HCT116 (cell line): ENCODE measurements around the gene LMTK3. TPM values are rescaled to one million over a fixed set of nuclear protein-coding genes. Genes with fewer than 3 reads are reported as not detected.

Experiments
- ATAC-seq: fragments of 200-7000 bp; cut with Tn5 transposase; 2 replicates; pipeline ENCODE4 v1.9.1; 2020; ENCODE audit warnings: mild to moderate bottlenecking, moderate library complexity
- BruUV-seq: library from RNA; stranded (reverse); fragments of 400-500 nt; replicated peaks from 2 replicates; lab custom pipeline; 2021; lab: Mats Ljungman, UMichigan
- CTCF ChIA-PET: fragments of 300-600 bp; sonication (Branson Sonifier 250); formaldehyde crosslinking; loops from one replicate; lab custom pipeline; 2021; ENCODE audit warnings: antibody characterized with exemption; lab: Charles Lee
- POLR2A ChIA-PET: fragments of 300-600, 350-600 bp; sonication (Branson Sonifier 250); formaldehyde crosslinking; loops from one replicate; lab custom pipeline; 2021; ENCODE audit warnings: antibody characterized with exemption; lab: Charles Lee
- RAD21 ChIA-PET, 2 experiments: fragments of 300-600 bp; sonication (Branson Sonifier 250); formaldehyde crosslinking; loops; one replicate each; lab custom pipeline; 2023; ENCODE audit warnings: low total read pairs in 2 of 2; ENCODE audit not compliant: uncharacterized antibody in 2 of 2, unreplicated experiment in 2 of 2, low non-redundant PET in 1 of 2; lab: Charles Lee
- DNase-seq: peaks from one replicate; pipeline ENCODE4 v3.0.0-alpha.2; 2010; ENCODE audit warnings: low read depth, low spot score
- H2AFZ ChIP-seq: fragments of 200-600 bp; shearing (Covaris generic), sonication (generic); 2 replicates; pipeline ENCODE4 v1.6.1; 2017; ENCODE audit warnings: low read depth, mixed run types, mixed read lengths, antibody characterized with exemption, low read length; ENCODE audit not compliant: poor library complexity, severe bottlenecking
- H3K27ac ChIP-seq: 2 replicates; pipeline ENCODE4 v1.5.1; 2012; ENCODE audit warnings: low read depth, low read length
- H3K27me3 ChIP-seq: fragments of 200-600 bp; sonication (generic); 2 replicates; pipeline ENCODE4 v1.6.1; 2016; ENCODE audit warnings: mixed run types, low read length, mixed read lengths; ENCODE audit not compliant: insufficient read depth
- H3K36me3 ChIP-seq, 2 experiments: fragments of 200-500 bp in 1 of 2; fragments of 200-600 bp in 1 of 2; sonication (Bioruptor generic) in 1 of 2; sonication (generic) in 1 of 2; 2 replicates each; pipeline versions ENCODE4 v1.5.1 to v1.6.1; 2014 to 2016; ENCODE audit warnings: low read length in 2 of 2, inconsistent platforms in 1 of 2, mixed read lengths in 1 of 2, mixed run types in 1 of 2; ENCODE audit not compliant: insufficient read depth in 2 of 2, control insufficient read depth in 1 of 2
- H3K4me1 ChIP-seq, 2 experiments: fragments of 200-600 bp in 1 of 2; sonication (generic) in 1 of 2; 2 replicates each; pipeline versions ENCODE4 v1.5.1 to v1.6.1; 2012 to 2017; ENCODE audit warnings: low read length in 2 of 2, inconsistent platforms in 1 of 2, mild to moderate bottlenecking in 1 of 2, mixed read lengths in 1 of 2, mixed run types in 1 of 2, moderate library complexity in 1 of 2; ENCODE audit not compliant: insufficient read depth in 2 of 2, control insufficient read depth in 1 of 2
- H3K4me2 ChIP-seq: fragments of 200-600 bp; sonication (generic); 2 replicates; pipeline ENCODE4 v1.6.1; 2017; ENCODE audit warnings: mixed run types, low read length, mixed read lengths
- H3K4me3 ChIP-seq, 2 experiments: fragments of 200-600 bp in 1 of 2; sonication (generic) in 1 of 2; replicated peaks in 1 of 2; 2 replicates each; pipeline ENCODE4 v1.5.1; 2011 to 2016; ENCODE audit warnings: low read length in 2 of 2, control low read depth in 1 of 2, low read depth in 1 of 2, mild to moderate bottlenecking in 1 of 2, mixed read lengths in 1 of 2, mixed run types in 1 of 2
- H3K79me2 ChIP-seq: fragments of 200-600 bp; sonication (generic); 2 replicates; pipeline ENCODE4 v1.6.1; 2017; ENCODE audit warnings: mild to moderate bottlenecking, mixed run types, low read length, moderate library complexity, mixed read lengths; ENCODE audit not compliant: insufficient read depth
- H3K9ac ChIP-seq: fragments of 200-600 bp; sonication (generic); 2 replicates; pipeline ENCODE4 v1.6.1; 2016; ENCODE audit warnings: low read length, mixed read lengths
- H3K9me2 ChIP-seq: fragments of 200-600 bp; sonication (generic), shearing (Covaris generic); 2 replicates; pipeline ENCODE4 v1.6.1; 2017; ENCODE audit warnings: mixed run types, mild to moderate bottlenecking, moderate library complexity; ENCODE audit not compliant: insufficient read depth
- H3K9me3 ChIP-seq, 2 experiments: fragments of 200-500 bp in 1 of 2; fragments of 200-600 bp in 1 of 2; sonication (Bioruptor generic) in 1 of 2; sonication (generic) in 1 of 2; 2 replicates each; pipeline ENCODE4 v1.6.1; 2014 to 2017; ENCODE audit warnings: low read length in 2 of 2, mixed read lengths in 2 of 2, inconsistent platforms in 1 of 2, low read depth in 1 of 2, mild to moderate bottlenecking in 1 of 2, mixed run types in 1 of 2, moderate library complexity in 1 of 2; ENCODE audit not compliant: control insufficient read depth in 1 of 2, insufficient read depth in 1 of 2
- H4K20me1 ChIP-seq: fragments of 200-600 bp; sonication (generic), shearing (Covaris generic); 2 replicates; pipeline ENCODE4 v1.6.1; 2017; ENCODE audit warnings: mixed run types, mild to moderate bottlenecking, moderate library complexity; ENCODE audit not compliant: insufficient read depth
- CTCF ChIP-seq, 3 experiments: fragments of 200-600 bp in 1 of 3; sonication (generic) in 1 of 3; IDR thresholded peaks in 2 of 3; conservative IDR thresholded peaks in 1 of 3; 2 replicates each; pipeline ENCODE4 v1.5.1; 2012 to 2017; ENCODE audit warnings: low read depth in 2 of 3, low read length in 2 of 3, antibody characterized with exemption in 1 of 3, borderline replicate concordance in 1 of 3, control low read depth in 1 of 3, mild to moderate bottlenecking in 1 of 3, mixed read lengths in 1 of 3, mixed run types in 1 of 3, moderate library complexity in 1 of 3; ENCODE audit not compliant: insufficient read depth in 1 of 3
- EGR1 ChIP-seq: IDR thresholded peaks from 2 replicates; pipeline ENCODE4 v1.6.1; 2012; ENCODE audit warnings: low read depth
- EZH2 ChIP-seq: fragments of 200-600 bp; sonication (generic); IDR thresholded peaks from 2 replicates; pipeline ENCODE4 v1.6.1; 2017; ENCODE audit warnings: antibody characterized with exemption, mixed run types
- FOSL1 ChIP-seq: IDR thresholded peaks from 2 replicates; pipeline ENCODE4 v1.6.1; 2012; ENCODE audit warnings: low read depth
- POLR2A ChIP-seq: IDR thresholded peaks from 2 replicates; pipeline ENCODE4 v1.7.0; 2011; ENCODE audit warnings: borderline replicate concordance; ENCODE audit not compliant: insufficient read depth, insufficient read length; ENCODE audit errors: extremely low read depth
- RAD21 ChIP-seq: IDR thresholded peaks from 2 replicates; pipeline ENCODE4 v1.6.1; 2012; ENCODE audit warnings: low read depth, mild to moderate bottlenecking
- SIN3A ChIP-seq: IDR thresholded peaks from 2 replicates; pipeline ENCODE4 v1.6.1; 2012; ENCODE audit warnings: low read depth
- SP1 ChIP-seq: IDR thresholded peaks from 2 replicates; pipeline ENCODE4 v1.6.1; 2012; ENCODE audit warnings: low read depth
- SRF ChIP-seq: IDR thresholded peaks from 2 replicates; pipeline ENCODE4 v1.6.1; 2012; ENCODE audit warnings: low read depth
- YY1 ChIP-seq: IDR thresholded peaks from 2 replicates; pipeline ENCODE4 v1.6.1; 2011; ENCODE audit warnings: low read length, low read depth, moderate library complexity, mild to moderate bottlenecking; ENCODE audit not compliant: insufficient replicate concordance; ENCODE audit errors: extremely low read depth
- ZBTB33 ChIP-seq: IDR thresholded peaks from 2 replicates; pipeline ENCODE4 v1.6.1; 2011; ENCODE audit warnings: mild to moderate bottlenecking, low read length, moderate library complexity; ENCODE audit not compliant: insufficient replicate concordance; ENCODE audit errors: extremely low read depth
- ZFX ChIP-seq: fragments of 450-650 bp; IDR thresholded peaks from 2 replicates; pipeline ENCODE4 v1.6.1; 2017
- ZNF274 ChIP-seq: fragments of 200-500 bp; sonication (Bioruptor generic); IDR thresholded peaks from 2 replicates; pipeline ENCODE4 v1.6.1; 2014; ENCODE audit warnings: mild to moderate bottlenecking, low read depth, low read length, inconsistent platforms
- intact Hi-C: fragments of 100-400 bp; cut with micrococcal nuclease; formaldehyde crosslinking; loops from 2 replicates; pipeline ENCODE4 v1.10.0; 2022
- total RNA-seq: library from RNA; stranded (reverse); gene quantifications from one replicate; pipeline ENCODE4 v1.2.1, GENCODE V29; 2021; ENCODE audit not compliant: unreplicated experiment

LMTK3 gene
- total RNA-seq, 1 experiment from 2014 or later: 19.9 TPM

GRCh38 chr19:48479686-48480085, 31.9 kb downstream of the LMTK3 start:
- RAD21 ChIA-PET: no interaction called here
- Histone ChIP-seq H4K20me1 (no peaks in the 10 kb centered on the region), H3K36me3 (peaks cover 3 to 33% of the 10 kb centered on the region in 2 experiments; a peak in 1 of 4 replicates), H3K9ac (no peak overlapping the region), H3K79me2 (no peaks in the 10 kb centered on the region), H3K4me3 (no peak overlapping the region), H3K27me3 (no peaks in the 10 kb centered on the region), H3K9me3 (no peaks in the 10 kb centered on the region), H2AFZ (no peak overlapping the region), H3K9me2 (no peaks in the 10 kb centered on the region), H3K4me2 (no peak overlapping the region), H3K27ac (no peak overlapping the region; the same call in 1 of the 2 replicates), H3K4me1 (peaks cover 0 to 18% of the 10 kb centered on the region in 2 experiments; a peak in 2 of 4 replicates)
- intact Hi-C loops: no loop called here
- BruUV-seq: no TSS peak
- TF ChIP-seq CTCF (IDR thresholded peaks at IDR 0.05 in 2 of 3, conservative IDR thresholded peaks at IDR 0.05 in 1 of 3; ENCODE audit: borderline replicate concordance in 1 of 3, insufficient read depth in 1 of 3, low read depth in 2 of 3, low read length in 2 of 3) (no peak), SP1 (no peak), FOSL1 (no peak), SIN3A (no peak), RAD21 (no peak), POLR2A (no peak), EGR1 (no peak), ZFX (no peak), EZH2 (no peak), ZBTB33 (no peak), ZNF274 (no peak), YY1 (no peak), SRF (no peak)
- no peak for ATAC-seq
- CTCF ChIA-PET: no interaction called here
- POLR2A ChIA-PET: no interaction called here
- no peak for DNase-seq
